ENCODE measurements around the gene PTPRN2.
"Not testable (repeated sequence)": the region's sequence is repeated elsewhere in the genome, so short reads cannot be mapped to it uniquely, and the experiment has no call there.

The PTPRN2 gene

DNA sequence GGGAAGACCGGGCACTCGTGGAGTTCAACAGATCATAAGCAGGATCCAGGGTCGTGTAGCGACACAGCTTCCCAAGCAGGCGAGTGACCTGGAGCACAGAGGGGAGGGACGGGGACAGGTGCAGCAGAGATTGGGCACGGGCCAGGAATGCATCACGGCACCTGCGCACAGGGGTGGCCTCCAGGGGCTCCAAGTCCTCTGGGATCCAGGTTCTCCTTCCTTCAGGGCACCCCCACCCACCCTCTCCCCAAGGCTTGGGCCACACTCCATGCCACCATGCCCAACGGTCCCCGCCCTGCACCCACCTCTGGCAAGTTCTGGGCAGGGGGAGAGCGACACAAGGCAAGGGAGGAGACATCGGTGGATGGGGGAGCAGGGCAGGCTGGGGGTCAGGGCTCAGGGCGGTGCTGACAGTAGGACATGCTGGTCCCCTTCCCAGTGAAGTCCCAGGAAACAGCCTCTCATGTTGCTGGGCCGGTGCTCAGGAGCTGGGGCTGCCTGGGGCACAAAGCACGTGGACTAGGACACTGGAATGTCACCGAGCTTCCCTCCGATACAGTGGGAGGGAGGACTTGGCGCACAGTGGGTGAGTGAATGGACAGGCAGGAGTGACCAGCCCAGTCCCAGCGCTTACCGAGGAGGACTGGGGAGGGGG, 597.3 kb downstream of the PTPRN2 start:
- no peak overlapping the region for H3K27ac Mint-ChIP-seq
- no peaks in the 10 kb centered on the region for H3K27me3 Mint-ChIP-seq
- H3K36me3 Mint-ChIP-seq (ENCODE audit: low read depth), result no peaks in the 10 kb centered on the region

DNA sequence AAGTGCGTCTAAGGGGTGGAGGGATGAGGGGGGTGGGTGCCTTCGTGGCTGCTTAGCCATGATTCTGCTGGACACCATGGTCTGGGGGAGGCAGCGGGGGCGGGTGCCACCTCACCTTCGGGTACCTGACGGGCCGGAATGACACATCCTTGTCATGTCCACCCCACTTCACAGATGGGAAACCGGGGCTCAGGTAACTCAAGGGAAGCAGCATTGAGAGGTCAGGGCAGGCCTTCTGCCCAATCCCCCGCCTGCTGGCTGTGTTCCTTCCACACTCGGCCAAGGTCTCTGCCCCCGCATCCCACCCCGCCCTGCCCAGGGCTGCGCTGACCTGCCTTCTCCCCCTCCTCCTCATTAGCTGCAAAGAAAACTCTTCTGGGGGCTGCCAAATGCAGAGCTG, 598.0 kb downstream of the PTPRN2 start:
- no peaks in the 10 kb centered on the region for H3K9me3 Mint-ChIP-seq
- no peaks in the 10 kb centered on the region for H3K4me1 Mint-ChIP-seq (ENCODE audit: low read depth)
- H3K36me3 Mint-ChIP-seq (ENCODE audit: low read depth), result no peaks in the 10 kb centered on the region
- H3K27ac Mint-ChIP-seq, result no peak overlapping the region
- H3K4me3 Mint-ChIP-seq, result no peak overlapping the region
- H3K27me3 Mint-ChIP-seq, result no peaks in the 10 kb centered on the region

More for the DNA sequence above, 597.3 kb downstream of the PTPRN2 start:
- Mint-ChIP-seq H3K9me3 (no peaks in the 10 kb centered on the region), H3K4me1 (ENCODE audit: low read depth) (no peaks in the 10 kb centered on the region), H3K4me3 (no peak overlapping the region)

DNA sequence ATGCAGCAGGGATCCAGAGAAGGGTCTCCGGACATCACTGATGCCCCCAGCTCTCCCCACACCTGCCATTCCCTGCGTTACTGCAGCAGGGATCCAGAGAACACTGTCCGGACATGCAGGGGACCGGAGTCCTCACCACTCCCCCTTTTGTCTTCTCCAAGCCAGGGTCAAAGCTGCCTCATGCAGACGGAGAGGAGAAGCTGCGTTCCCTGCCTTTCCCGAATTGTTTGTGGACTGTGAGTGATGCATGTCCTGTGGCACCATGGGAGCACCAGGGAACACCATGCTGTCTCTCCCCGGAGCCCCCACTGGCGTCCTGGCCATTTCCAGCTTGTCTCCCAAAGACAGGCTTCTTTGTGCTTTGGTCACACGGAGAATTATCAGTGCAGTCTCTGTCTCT, 599.7 kb downstream of the PTPRN2 start:
- no peaks in the 10 kb centered on the region for H3K36me3 Mint-ChIP-seq (ENCODE audit: low read depth)
- no peaks in the 10 kb centered on the region for H3K4me1 Mint-ChIP-seq (ENCODE audit: low read depth)
- no peak overlapping the region for H3K4me3 Mint-ChIP-seq
- H3K9me3 Mint-ChIP-seq, result no peaks in the 10 kb centered on the region
- H3K27ac Mint-ChIP-seq, result no peak overlapping the region
- no peaks in the 10 kb centered on the region for H3K27me3 Mint-ChIP-seq

DNA sequence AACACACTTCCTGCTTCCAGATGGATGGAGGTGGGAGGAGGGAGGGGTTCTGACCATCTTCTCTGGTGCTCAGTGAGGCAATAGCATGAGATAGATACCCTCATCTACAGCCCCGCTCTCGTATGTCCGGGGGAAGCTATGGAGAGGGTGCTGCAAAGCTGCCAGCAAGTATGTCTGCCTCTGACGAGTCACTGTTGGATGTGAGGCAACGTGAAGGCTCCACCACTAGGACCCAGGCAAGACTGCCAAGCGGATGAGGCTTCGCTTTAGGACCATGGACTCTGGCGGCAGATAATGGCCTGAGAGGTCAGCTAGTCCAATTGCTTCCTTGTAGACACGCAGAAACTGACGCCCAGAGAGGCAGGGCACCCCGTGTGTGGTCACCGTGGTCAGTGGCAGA, 601.6 kb downstream of the PTPRN2 start:
- Mint-ChIP-seq H3K4me3 (no peak overlapping the region), H3K4me1 (ENCODE audit: low read depth) (no peaks in the 10 kb centered on the region), H3K27me3 (no peaks in the 10 kb centered on the region), H3K9me3 (no peaks in the 10 kb centered on the region), H3K27ac (no peak overlapping the region), H3K36me3 (ENCODE audit: low read depth) (no peaks in the 10 kb centered on the region)

DNA sequence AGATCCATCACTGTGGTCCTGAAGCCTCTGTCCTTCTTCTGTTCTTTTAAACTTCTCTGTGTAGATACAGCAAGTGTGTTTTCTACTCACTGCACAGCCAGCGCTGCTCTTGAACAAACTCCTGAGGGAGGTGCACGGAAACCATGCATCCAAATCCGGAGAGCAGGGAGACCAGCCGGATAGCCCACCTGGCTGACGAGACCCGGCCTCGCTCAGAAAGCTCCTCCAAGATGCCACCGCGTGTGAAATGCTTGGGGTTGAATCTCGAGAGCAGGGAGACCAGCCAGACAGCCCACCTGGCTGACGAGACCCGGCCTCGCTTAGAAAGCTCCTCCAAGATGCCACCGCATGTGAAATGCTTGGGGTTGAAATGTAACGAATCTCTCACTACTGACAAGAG, 602.0 kb downstream of the PTPRN2 start:
- no peak overlapping the region for H3K4me3 Mint-ChIP-seq
- no peaks in the 10 kb centered on the region for H3K9me3 Mint-ChIP-seq
- no peaks in the 10 kb centered on the region for H3K27me3 Mint-ChIP-seq
- no peaks in the 10 kb centered on the region for H3K36me3 Mint-ChIP-seq (ENCODE audit: low read depth)
- H3K4me1 Mint-ChIP-seq (ENCODE audit: low read depth), result no peaks in the 10 kb centered on the region
- no peak overlapping the region for H3K27ac Mint-ChIP-seq

DNA sequence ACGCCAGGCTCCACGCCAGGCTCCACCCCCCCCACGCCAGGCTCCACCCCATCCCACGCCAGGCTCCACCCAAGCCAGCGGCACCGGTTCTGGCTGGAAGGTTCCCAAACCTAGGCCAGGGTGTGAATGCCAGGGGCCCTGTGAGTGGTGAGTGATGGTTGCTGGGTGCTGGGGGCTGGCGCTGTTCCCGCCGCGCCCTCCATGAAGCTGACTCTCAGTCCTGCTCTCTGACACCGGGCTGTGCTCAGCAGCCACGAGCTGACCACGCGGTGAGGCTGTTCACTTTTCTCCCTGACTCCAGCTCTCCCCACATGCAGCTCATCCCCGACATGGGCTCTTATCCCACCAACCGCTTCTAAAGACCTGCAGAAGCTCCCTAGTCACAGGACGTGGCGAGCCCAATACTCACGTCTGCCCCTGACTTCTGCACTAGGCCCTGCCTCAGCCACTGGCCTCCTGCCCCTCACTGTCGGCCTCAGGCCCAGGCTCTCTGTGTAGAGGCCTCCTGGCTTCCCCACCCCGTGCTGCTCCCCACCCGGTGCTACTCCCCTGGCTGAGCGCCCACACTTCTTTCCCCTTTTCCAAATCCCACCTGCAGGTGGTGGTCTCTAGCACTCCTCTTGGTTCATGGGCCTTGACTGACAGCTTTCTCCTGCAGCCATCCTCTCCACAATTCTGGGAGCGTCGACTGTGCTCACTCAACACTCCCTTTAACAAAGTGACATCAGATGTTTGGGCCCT, 603.0 kb downstream of the PTPRN2 start:
- H3K4me1 Mint-ChIP-seq (ENCODE audit: low read depth), result no peaks in the 10 kb centered on the region
- no peak overlapping the region for H3K27ac Mint-ChIP-seq
- H3K27me3 Mint-ChIP-seq, result no peaks in the 10 kb centered on the region
- no peaks in the 10 kb centered on the region for H3K9me3 Mint-ChIP-seq
- H3K4me3 Mint-ChIP-seq, result no peak overlapping the region
- H3K36me3 Mint-ChIP-seq (ENCODE audit: low read depth), result no peaks in the 10 kb centered on the region

DNA sequence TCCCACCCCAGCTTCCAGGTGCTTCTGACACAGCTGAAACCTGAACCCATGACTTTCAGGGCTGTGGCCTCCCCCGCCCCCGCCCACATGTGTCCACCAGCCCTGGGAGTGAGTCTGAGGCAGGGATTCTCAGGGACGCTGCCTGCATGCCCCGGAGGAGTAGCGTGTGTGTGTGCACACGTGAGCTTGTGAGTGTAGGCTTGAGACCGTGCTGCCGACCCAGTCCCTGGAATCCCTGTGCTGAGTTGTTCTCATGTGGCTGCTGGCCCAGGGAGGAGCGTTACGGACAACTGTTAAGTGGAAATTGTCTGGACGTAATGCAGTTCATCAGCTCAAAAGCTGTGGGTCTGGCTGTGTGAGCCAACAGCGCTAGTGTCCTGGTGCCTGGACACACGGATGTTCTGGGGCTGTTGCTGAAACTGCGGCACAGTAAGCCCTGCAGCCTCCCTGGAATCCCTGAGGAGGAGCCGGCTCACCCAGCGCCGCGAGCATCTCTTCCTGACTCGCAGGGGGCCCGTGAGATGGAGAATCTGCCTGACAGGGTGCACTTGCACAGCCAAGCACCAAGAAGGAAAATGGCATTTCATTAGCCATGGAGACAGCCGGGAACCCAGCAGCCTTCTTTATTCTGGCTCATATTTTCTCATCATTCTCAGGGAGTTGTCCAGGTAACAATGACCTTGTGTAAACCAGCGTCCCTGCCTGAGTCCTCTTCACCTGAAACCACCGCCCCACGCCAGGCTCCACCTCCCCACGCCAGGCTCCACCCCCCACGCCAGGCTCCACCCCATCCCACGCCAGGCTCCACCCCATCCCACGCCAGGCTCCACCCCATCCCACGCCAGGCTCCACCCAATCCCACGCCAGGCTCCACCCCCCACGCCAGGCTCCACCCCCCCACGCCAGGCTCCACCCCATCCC, 603.9 kb downstream of the PTPRN2 start:
- Mint-ChIP-seq H3K4me1 (ENCODE audit: low read depth) (no peaks in the 10 kb centered on the region), H3K27ac (no peak overlapping the region), H3K4me3 (no peak overlapping the region), H3K36me3 (ENCODE audit: low read depth) (no peaks in the 10 kb centered on the region), H3K9me3 (no peaks in the 10 kb centered on the region), H3K27me3 (no peaks in the 10 kb centered on the region)

DNA sequence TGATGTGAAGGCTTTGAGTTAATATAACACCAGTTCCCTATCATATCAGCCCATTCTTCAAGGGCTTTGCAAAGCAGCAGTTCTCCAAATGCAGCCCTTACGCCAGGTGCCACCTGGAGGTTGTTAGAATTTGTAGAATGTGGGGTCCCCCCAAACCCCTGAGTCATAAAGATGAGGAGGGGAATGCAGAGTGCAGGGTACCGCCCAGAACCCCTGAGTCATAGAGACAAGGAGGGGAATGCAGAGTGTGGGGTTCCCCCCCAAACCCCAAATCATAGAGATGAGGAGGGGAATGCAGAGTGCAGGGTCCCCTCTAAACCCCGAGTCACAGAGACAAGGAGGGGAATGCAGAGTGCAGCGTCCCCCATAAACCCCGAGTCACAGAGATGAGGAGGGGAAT, 605.8 kb downstream of the PTPRN2 start:
- Mint-ChIP-seq H3K36me3 (ENCODE audit: low read depth) (no peaks in the 10 kb centered on the region), H3K9me3 (no peaks in the 10 kb centered on the region), H3K27ac (no peak overlapping the region), H3K4me3 (no peak overlapping the region), H3K4me1 (ENCODE audit: low read depth) (no peaks in the 10 kb centered on the region), H3K27me3 (no peaks in the 10 kb centered on the region)

DNA sequence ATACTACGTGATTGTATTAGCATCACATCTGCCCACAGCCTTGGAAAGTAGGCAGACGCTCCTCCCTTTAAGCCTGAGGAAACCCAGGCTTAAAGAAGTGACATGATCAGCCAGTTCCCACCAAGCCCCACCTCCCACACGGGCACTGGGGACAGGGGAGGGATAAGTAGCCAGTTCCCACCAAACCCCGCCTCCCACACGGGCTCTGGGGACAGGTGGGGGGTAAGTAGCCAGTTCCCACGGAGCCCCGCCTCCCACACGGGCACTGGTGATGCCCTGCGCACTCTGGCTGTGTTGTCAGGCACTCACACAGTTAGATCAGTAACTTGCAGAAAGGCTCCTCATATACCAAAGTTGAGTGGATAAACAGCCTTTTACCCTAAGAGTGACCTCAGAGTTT, 606.8 kb downstream of the PTPRN2 start:
- Mint-ChIP-seq H3K36me3 (ENCODE audit: low read depth) (no peaks in the 10 kb centered on the region), H3K4me3 (no peak overlapping the region), H3K4me1 (ENCODE audit: low read depth) (no peaks in the 10 kb centered on the region), H3K27ac (no peak overlapping the region), H3K27me3 (no peaks in the 10 kb centered on the region), H3K9me3 (no peaks in the 10 kb centered on the region)

DNA sequence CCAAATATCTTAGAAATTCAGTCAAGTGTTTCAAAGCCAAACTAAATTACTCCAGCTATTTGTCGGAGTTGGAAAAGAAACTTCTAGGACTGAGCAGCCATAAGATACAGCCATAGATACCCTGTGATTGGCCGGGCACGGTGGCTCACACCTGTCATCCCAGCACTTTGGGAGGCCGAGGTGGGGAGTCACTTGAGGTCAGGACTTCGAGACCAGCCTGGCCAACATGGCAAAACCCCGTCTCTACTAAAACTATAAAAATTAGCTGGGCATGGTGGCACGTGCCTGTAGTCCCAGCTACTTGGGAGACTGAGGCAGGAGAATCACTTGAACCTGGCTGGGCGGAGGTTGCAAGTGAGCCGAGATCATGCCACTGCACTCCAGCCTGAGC, 607.3 kb downstream of the PTPRN2 start:
- not testable (repeated sequence) for H3K27me3 Mint-ChIP-seq; H3K4me1 Mint-ChIP-seq (ENCODE audit: low read depth); H3K4me3 Mint-ChIP-seq; H3K36me3 Mint-ChIP-seq (ENCODE audit: low read depth); H3K27ac Mint-ChIP-seq; H3K9me3 Mint-ChIP-seq

DNA sequence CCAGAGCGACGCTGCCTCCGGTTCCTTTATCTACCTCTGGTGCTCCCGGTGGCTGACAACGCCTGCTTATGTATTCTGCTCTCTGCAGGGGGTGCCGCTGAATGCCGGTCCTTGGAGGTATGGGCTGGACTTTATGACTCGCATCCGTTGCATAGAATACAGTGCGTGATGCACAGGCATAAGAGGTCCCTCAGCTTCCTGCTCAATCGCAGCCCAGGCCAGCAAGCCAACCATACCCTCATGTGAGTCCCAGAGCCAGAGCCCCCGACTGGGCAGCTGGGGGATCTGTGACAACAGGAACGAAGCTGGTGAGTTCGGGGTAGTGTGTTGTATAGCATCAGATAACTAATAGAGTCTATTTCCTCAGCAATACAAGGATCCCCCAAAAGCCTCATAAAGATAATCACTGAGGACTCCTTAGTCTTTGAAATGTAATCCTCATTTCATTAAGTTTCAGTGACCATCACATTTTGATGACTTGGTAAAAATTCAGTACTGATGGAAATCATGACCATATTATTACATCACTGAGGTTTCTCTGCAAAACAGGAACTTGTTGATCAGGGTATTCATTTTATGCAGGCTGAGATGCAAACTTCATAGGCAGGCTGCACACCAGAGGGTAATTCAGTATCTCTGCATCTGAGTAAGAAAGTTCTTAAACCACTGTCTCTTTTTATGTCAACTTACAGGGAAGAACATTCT, 607.8 kb downstream of the PTPRN2 start:
- H3K36me3 Mint-ChIP-seq (ENCODE audit: low read depth), result no peaks in the 10 kb centered on the region
- no peak overlapping the region for H3K27ac Mint-ChIP-seq
- peaks cover 7% of the 10 kb centered on the region for H3K9me3 Mint-ChIP-seq
- no peaks in the 10 kb centered on the region for H3K27me3 Mint-ChIP-seq
- H3K4me3 Mint-ChIP-seq, result no peak overlapping the region
- no peaks in the 10 kb centered on the region for H3K4me1 Mint-ChIP-seq (ENCODE audit: low read depth)

DNA sequence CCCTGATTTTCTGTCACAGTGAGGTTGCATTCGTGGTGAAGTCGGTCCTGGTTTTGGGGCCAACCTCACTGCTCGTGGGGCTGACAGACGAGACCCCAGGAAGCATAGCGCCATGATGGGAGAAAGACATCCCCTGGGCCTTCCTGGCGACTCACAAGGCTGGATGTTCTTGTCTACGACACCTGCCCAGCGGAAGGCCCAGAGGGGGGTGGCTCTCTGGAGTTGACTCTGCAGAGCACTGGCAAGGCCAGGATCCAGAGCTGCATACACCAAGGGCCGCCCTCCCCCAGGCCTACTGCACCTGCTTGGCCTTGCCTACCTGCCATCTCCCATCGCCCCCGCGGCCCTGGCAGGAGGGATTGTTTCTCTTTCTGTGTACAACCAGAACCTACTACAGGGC, 608.9 kb downstream of the PTPRN2 start:
- Mint-ChIP-seq H3K4me3 (no peak overlapping the region), H3K9me3 (peaks cover 9% of the 10 kb centered on the region), H3K27ac (no peak overlapping the region), H3K4me1 (ENCODE audit: low read depth) (no peaks in the 10 kb centered on the region), H3K36me3 (ENCODE audit: low read depth) (no peaks in the 10 kb centered on the region), H3K27me3 (no peaks in the 10 kb centered on the region)

DNA sequence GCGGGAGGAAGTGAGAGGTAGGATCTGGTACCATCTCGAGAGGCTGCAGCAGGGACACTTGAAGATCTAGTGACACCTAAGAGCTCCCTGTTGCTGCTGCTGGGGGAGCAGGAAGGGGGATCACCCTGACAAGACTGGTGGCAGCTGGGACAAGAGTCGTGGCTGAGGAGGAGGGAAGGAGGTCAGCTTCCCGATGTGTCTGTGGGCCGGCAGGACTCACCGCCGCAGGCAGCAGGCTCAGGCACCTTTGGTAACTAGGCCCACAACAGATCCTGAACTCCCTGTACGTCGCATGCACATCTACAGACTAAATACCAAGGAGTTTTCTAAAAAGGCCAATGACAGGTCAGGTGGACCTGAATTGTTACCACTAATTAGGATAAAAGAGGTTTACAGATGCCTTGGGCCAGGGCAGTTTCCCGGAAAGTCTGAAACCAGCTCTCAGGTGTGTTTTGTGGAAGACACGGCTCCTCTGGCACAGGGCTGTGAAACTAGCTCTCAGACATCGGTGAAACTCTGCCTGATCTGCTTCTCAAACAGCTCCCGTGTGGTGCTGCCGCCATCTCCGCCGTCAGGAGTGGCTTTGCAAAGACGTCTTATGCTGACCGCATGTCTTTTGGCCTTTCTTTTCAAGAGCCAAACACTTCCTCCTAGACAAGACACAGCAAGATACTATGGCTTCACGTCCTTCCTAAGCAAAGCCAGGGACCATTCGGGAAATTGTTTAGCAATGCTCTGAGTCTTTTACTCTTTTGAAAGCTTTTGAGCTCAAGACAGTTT, 609.7 kb downstream of the PTPRN2 start:
- H3K36me3 Mint-ChIP-seq (ENCODE audit: low read depth), result no peaks in the 10 kb centered on the region
- H3K4me1 Mint-ChIP-seq (ENCODE audit: low read depth), result no peaks in the 10 kb centered on the region
- H3K27ac Mint-ChIP-seq, result no peak overlapping the region
- peaks cover 13% of the 10 kb centered on the region for H3K9me3 Mint-ChIP-seq
- H3K4me3 Mint-ChIP-seq, result no peak overlapping the region
- no peaks in the 10 kb centered on the region for H3K27me3 Mint-ChIP-seq

DNA sequence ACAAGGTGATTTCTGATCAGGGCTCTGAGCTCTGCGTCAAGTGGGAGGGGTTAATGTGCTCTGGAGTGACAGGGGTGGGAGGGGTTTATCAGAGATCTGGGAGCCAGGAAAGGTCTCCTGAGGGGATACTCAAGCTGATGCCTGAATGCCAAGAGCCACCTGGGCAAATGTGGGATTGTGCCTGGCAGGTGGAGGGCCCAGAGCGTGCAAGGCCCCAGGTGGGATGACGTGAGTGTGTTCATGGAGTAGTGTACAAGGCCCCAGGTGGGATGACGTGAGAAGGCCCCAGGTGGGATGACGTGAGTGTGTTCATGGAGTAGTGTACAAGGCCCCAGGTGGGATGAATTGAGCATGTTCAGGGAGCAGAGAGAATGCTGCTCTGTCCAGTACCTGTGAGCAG, 610.3 kb downstream of the PTPRN2 start:
- Mint-ChIP-seq H3K27ac (no peak overlapping the region), H3K4me3 (no peak overlapping the region), H3K36me3 (ENCODE audit: low read depth) (no peaks in the 10 kb centered on the region), H3K9me3 (peaks cover 13% of the 10 kb centered on the region), H3K4me1 (ENCODE audit: low read depth) (no peaks in the 10 kb centered on the region), H3K27me3 (no peaks in the 10 kb centered on the region)
